Measurements from ENCODE around the gene NOL9. TPM values are rescaled to one million over a fixed set of nuclear protein-coding genes. Genes with fewer than 3 reads are reported as not detected.

NOL9 gene
- total and polyA plus RNA-seq, 2 of the 13 experiments (the other 11 are each of a cell fraction or from before 2014, with no cell fraction given), result 18.0 to 24.7 TPM

DNA sequence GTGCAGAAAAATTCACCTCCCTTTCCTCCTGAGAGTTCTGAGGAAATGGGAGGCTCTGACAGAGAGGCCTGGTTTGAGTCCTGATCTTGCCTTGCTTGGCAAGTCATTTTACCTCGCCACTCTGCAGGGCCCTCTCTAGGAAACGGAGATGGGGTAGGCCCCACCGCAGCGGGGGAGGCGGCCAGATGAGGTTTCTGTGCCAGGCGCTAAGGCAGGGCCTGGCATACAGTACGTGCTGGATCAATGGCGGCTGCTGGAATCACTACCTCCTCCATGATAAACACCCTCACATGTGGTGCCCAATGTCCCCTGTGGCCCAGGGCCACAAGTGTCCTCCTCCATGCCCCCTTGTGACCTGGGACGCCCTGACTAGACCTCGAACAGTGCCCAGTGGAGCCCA, 62.3 kb downstream of the NOL9 start:
- Histone ChIP-seq H3K27me3 (ENCODE audit: control insufficient read depth in 1 of 2, insufficient read depth in 2 of 2, low read length in 2 of 2) (peaks cover 0 to 2% of the 10 kb centered on the region in 2 experiments; a peak in 1 of 5 replicates), H3K4me1 (ENCODE audit: insufficient read depth, low read length) (peaks cover 47% of the 10 kb centered on the region), H4K20me1 (ENCODE audit: insufficient read depth, low read length) (no peaks in the 10 kb centered on the region), H3K4me3 (replicated peaks in 1 of 3; ENCODE audit: insufficient read depth in 1 of 3, low read depth in 2 of 3, low read length in 3 of 3) (peak overlapping the region in 2 of 3 experiments; percentile 89 to 99; a peak in 3 of 6 replicates), H3K4me2 (ENCODE audit: low read depth, low read length) (peak overlapping the region; percentile 97), H3K79me2 (ENCODE audit: insufficient read depth, low read length) (no peaks in the 10 kb centered on the region), H3K9ac (ENCODE audit: insufficient read depth, low read depth, low read length) (no peak overlapping the region), H3K9me3 (ENCODE audit: low read length) (no peaks in the 10 kb centered on the region), H2AFZ (ENCODE audit: low read length) (no peak overlapping the region), H3K27ac (ENCODE audit: extremely low read length, insufficient read depth, low read length) (no peak overlapping the region), H3K36me3 (replicated peaks in 1 of 2; ENCODE audit: control insufficient read depth in 1 of 2, insufficient read depth in 2 of 2, low read length in 2 of 2) (no peaks in the 10 kb centered on the region)
- ChIA-PET POLR2A (interaction anchor here (1.0 to 2.9 kb wide), 4 partner anchors 21 to 155 kb away, joined by 3 to 13 read pairs (median 5); partner anchors contain the start of genes NOL9 and TAS1R1), CTCF (ENCODE audit: low intra/inter-chr PET ratio, low total read pairs) (no interaction called here)
- intact Hi-C loops (cut with micrococcal nuclease; ENCODE audit: unreplicated experiment) (no loop called here), in situ Hi-C loops (cut with HindIII; ENCODE audit: extremely low pct_ligation_motif_present, low pct_unique_long_range_greater_than_20kb) (loop anchor here (25.0 kb wide), 1 partner anchor 720 kb away; no protein-coding TSS in a partner anchor)
- no TSS peak for BruUV-seq (replicated peaks)
- 95% methylated on average over 7 of the region's 10 CpGs for WGBS (ENCODE audit: low lambda C conversion rate)
- no peak for ATAC-seq
- no peak for FAIRE-seq
- DNase-seq (ENCODE audit: low spot score), result no peak
- TF ChIP-seq RXRA (CRISPR knock-in tag; IDR thresholded peaks at IDR 0.05), result peak; percentile 13; the same call in 1 of the 2 replicates
- TF ChIP-seq ZNF432 (CRISPR knock-in tag; IDR thresholded peaks at IDR 0.05; ENCODE audit: borderline replicate concordance), result no peak
- no peak for TF ChIP-seq ZKSCAN5 (CRISPR knock-in tag; IDR thresholded peaks at IDR 0.05)
- TF ChIP-seq, protein P1, sequence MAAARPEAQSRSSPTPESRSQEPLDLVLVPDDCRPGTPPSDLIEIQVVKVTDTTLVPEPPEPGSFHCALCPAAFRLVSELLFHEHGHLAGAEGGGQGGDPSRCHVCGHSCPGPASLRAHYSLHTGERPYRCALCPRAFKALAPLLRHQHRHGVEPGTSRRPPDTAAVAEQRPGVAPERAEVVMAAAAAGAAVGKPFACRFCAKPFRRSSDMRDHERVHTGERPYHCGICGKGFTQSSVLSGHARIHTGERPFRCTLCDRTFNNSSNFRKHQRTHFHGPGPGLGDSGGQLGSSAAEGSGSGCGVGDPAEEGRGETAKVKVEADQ (CRISPR knock-in tag; IDR thresholded peaks at IDR 0.05; ENCODE audit: borderline replicate concordance), result no peak
- TF ChIP-seq, protein P2, sequence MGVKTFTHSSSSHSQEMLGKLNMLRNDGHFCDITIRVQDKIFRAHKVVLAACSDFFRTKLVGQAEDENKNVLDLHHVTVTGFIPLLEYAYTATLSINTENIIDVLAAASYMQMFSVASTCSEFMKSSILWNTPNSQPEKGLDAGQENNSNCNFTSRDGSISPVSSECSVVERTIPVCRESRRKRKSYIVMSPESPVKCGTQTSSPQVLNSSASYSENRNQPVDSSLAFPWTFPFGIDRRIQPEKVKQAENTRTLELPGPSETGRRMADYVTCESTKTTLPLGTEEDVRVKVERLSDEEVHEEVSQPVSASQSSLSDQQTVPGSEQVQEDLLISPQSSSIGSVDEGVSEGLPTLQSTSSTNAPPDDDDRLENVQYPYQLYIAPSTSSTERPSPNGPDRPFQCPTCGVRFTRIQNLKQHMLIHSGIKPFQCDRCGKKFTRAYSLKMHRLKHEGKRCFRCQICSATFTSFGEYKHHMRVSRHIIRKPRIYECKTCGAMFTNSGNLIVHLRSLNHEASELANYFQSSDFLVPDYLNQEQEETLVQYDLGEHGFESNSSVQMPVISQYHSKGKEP (CRISPR knock-in tag; IDR thresholded peaks at IDR 0.05), result no peak
- TF ChIP-seq ZBTB21 (CRISPR knock-in tag; IDR thresholded peaks at IDR 0.05), result no peak
- TF ChIP-seq ATF7-NPFF (CRISPR knock-in tag; IDR thresholded peaks at IDR 0.05; ENCODE audit: low read depth), result no peak
- no peak for TF ChIP-seq SIN3A (IDR thresholded peaks at IDR 0.05; ENCODE audit: borderline replicate concordance, low read depth, low read length)
- TF ChIP-seq ZBTB33 (CRISPR knock-in tag; IDR thresholded peaks at IDR 0.05), result peak; percentile 66
- no peak for TF ChIP-seq ZFP36L2 (CRISPR knock-in tag; IDR thresholded peaks at IDR 0.05)
- TF ChIP-seq ZNF101 (CRISPR knock-in tag; IDR thresholded peaks at IDR 0.05; ENCODE audit: borderline replicate concordance, low read depth), result no peak
- TF ChIP-seq, protein P3, sequence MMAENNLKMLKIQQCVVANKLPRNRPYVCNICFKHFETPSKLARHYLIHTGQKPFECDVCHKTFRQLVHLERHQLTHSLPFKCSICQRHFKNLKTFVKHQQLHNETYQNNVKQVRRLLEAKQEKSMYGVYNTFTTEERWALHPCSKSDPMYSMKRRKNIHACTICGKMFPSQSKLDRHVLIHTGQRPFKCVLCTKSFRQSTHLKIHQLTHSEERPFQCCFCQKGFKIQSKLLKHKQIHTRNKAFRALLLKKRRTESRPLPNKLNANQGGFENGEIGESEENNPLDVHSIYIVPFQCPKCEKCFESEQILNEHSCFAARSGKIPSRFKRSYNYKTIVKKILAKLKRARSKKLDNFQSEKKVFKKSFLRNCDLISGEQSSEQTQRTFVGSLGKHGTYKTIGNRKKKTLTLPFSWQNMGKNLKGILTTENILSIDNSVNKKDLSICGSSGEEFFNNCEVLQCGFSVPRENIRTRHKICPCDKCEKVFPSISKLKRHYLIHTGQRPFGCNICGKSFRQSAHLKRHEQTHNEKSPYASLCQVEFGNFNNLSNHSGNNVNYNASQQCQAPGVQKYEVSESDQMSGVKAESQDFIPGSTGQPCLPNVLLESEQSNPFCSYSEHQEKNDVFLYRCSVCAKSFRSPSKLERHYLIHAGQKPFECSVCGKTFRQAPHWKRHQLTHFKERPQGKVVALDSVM (CRISPR knock-in tag; IDR thresholded peaks at IDR 0.05), result no peak
- no peak for TF ChIP-seq SIX4 (CRISPR knock-in tag; IDR thresholded peaks at IDR 0.05)
- no peak for TF ChIP-seq ZNF781 (CRISPR knock-in tag; IDR thresholded peaks at IDR 0.05; ENCODE audit: borderline replicate concordance, not compliant biosample characterization)
- TF ChIP-seq BORCS8-MEF2B (CRISPR knock-in tag; IDR thresholded peaks at IDR 0.05), result no peak
- TF ChIP-seq KLF16 (CRISPR knock-in tag; IDR thresholded peaks at IDR 0.05), result no peak
- TF ChIP-seq ZNF18 (CRISPR knock-in tag; IDR thresholded peaks at IDR 0.05; ENCODE audit: insufficient replicate concordance), result no peak
